ENCODE measurements around the gene RABGAP1.

The RABGAP1 gene

GRCh38 chr9:122944960-122945888, 4.4 kb downstream of the RABGAP1 start:
- no peak for DNase-seq

- DNase-seq = no peak
Measured at GRCh38 chr9:122946461-122947005, 5.7 kb downstream of the RABGAP1 start.

DNA sequence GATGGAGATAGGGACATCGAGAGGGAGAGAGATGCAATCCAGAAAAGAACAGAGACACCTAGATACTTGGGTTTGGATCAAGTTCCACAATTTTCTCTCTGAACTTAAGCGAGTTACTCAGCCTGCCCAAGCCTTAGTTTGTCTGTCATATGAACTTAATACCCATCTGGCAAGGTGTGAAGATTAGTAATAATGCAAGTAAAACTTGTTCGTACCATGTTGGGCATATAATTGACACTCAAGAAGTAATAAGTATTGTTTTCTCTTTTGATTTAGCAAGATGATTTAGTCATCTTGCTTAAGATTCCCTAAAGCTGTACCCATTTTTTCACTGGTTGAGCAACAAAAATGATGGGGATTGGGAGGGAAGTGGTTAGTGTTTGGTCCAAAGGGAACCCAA, 7.5 kb downstream of the RABGAP1 start:
- DNase-seq = no peak

GRCh38 chr9:122949696-122950095, 8.9 kb downstream of the RABGAP1 start:
- peak; percentile 8 to 21 for DNase-seq

- no peak for DNase-seq
Measured at GRCh38 chr9:122950263-122950662, 9.4 kb downstream of the RABGAP1 start.

DNA sequence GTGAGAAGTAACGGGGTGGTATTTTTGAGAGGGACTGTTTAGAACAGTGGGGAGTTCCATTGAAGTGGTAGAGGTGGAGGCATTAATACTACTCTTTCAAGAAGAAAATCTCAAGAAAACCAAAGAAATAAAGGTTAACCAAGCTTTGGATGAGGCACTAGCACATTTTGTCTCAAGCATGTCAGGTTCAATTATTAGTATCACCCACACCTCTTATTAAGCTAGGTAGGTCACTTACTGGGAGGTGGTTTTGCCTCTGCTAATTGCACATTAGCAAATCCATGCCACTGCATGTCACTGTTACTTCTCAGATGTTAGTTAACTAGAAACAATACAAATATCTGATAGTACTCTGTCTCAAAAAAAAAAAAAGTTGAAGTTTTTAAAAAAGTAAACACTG, 10.2 kb downstream of the RABGAP1 start:
- no peak for DNase-seq

GRCh38 chr9:122954253-122954691, 13.5 kb downstream of the RABGAP1 start:
- no peak for DNase-seq

DNA sequence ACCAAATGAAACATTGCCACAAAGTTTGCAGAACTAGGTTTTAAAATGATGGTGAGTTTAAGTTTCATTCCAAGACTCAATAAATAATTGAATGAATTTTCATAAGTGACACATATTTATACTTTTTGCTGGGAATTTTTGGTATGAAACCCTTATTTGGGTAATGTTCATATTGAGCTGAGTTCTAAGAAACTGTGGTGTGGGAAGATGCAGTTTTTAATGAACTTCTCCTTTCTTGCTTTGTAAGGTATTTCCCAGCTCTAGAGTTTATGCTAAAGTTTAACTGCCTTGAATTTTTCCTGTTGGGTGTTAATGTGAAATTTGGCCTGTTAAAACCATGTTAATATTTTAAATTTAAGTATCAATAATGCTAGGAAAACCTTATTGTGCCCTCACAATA, 15.1 kb downstream of the RABGAP1 start:
- no peak for DNase-seq

- no peak for DNase-seq
Measured at GRCh38 chr9:122961139-122961538, 20.3 kb downstream of the RABGAP1 start.

DNA sequence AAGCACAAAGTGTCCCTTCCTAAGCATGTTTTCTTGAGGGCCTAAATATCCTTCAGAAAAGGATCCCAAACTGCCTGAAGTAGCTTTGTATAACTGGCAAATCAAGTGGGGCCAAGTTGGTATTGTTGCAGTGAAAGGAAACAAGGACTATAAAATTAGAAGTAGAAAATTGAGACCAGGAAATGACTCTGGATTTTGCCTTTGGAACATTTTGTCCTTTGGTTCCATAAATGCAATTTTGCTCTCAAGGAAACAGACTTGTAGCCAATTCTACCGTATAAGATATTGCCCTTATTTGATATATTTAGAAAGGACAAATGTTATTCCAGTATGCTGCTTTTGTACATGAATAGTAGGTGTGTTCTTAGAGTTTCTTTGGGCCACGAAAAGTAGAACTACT, 34.4 kb downstream of the RABGAP1 start:
- no peak for DNase-seq

DNA sequence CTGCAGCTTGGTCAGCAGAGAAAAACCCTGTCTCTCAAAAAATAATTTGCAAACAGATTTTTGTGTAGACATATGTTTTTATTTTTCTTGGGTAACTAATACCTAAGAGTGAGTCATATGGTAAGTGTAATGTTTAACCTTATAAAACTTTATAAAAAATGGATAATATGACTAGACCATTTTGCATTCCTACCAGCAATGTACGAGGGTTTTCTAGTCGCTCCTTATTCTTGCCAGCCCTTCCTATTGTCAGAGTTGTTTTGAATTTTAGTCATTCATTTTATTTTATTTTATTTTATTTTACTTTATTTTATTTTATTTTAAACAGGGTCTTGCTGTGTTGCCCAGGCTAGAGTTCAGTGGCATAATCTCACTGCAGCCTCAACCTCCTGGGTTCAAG, 37.8 kb downstream of the RABGAP1 start:
- no peak for DNase-seq

GRCh38 chr9:122986010-122986409, 45.2 kb downstream of the RABGAP1 start:
- no peak for DNase-seq

GRCh38 chr9:122988141-122988540, 47.3 kb downstream of the RABGAP1 start:
- no peak for DNase-seq

DNA sequence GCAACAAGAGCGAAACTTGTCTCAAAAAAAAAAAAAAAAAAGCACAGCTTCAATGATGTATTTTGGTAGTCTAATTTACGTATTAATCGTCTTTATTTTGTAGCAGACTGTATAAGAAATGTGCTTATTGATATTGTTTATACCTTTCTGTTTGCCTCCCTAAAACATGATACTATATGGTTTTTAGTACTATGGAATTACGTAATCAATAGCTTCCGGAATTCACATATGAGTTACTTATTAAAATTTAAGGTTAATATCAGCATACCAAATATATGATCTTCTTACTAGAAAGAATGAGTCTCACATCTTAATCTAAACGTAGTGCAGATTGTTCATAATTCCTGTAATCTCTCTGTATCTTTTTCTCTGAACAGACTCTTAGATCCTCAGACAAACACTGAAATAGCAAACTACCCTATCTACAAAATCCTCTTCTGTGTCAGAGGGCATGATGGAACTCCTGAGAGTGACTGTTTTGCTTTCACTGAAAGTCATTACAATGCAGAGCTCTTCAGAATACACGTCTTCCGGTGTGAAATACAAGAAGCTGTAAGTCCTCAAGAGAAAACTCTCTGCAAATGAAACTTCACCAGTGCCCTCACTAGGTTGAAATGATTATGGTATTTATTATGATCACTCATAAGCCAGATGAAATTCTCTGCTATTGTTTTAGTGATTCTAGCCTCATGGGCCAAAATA, 48.3 kb downstream of the RABGAP1 start:
- no peak for DNase-seq

- DNase-seq = no peak
Measured at GRCh38 chr9:122991370-122991830, 50.6 kb downstream of the RABGAP1 start.

GRCh38 chr9:122996586-122996985, 55.8 kb downstream of the RABGAP1 start:
- no peak for DNase-seq

- no peak for DNase-seq
Measured at GRCh38 chr9:122998448-122998847, 57.6 kb downstream of the RABGAP1 start.

GRCh38 chr9:123000371-123001068, 59.7 kb downstream of the RABGAP1 start:
- DNase-seq = no peak

DNA sequence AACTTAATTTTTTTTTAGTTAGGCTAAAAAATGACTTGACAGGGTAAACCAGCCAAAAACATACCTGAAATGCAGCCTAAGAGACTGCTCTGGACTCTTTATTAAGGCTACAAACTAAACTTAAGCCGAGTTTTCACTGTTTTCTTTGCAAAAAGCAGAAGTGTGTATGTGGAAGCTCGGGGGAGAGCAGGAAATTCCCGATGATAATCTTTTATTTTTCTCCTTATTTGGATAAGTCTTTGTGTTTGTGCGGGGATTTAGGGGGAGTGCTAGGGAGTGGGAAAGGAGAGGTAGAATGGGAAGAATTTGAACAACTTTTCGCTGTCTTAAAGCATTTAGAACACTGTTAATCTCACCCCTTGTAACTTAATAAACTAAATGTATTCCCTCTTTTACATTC, 61.9 kb downstream of the RABGAP1 start:
- DNase-seq = no peak

DNA sequence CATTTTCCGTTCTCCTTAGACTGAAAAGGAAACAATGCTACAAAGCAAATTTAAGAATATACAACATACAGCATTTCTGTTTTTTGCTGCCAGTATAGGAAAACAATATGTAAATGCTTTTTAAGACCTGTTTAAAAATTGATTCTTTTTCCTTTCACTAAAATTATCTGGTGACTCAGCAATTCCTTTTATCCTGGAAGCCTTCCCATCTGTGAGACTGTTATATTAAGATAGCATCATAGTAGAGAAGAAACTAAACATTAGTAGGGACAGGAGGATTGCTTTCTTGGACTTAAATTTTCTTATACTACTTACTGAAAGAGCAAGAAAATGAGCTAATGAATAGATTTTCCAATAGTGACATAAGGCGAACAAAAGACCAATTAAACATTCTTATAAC, 62.6 kb downstream of the RABGAP1 start:
- DNase-seq = no peak

DNA sequence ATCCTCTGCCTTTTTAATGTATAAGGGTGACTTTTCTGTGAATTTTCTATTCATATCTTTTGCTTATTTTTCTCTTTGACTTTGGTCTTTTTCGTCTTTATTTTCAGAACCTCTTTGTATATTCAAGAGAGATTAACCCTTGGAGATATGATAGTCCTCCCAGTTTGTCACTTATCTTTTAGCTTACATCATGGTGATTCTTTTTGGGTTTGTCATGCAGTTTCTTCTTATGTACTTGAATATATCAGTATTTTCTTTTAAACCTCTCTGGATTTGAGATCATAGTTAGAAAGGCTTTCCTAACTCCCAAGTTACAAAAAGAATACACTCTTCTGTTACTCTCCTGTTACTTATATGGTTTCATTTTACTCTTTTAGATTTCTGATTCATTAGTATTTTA, 65.1 kb downstream of the RABGAP1 start:
- no peak for DNase-seq

- no peak for DNase-seq
Measured at GRCh38 chr9:123007269-123007668, 66.4 kb downstream of the RABGAP1 start.

GRCh38 chr9:123008909-123009308, 68.1 kb downstream of the RABGAP1 start:
- no peak for DNase-seq
